BJ (cell line): Measurements from ENCODE around the gene LTK. TPM values are rescaled to one million over a fixed set of nuclear protein-coding genes. Genes with fewer than 3 reads are reported as not detected.

Experiments used
- CTCF ChIA-PET: fragments of 350-600 bp; formaldehyde crosslinking; extraction: SDS; loops from one replicate; lab custom pipeline; 2021; ENCODE audit warnings: antibody characterized with exemption, inconsistent platforms; lab: Yijun Ruan, JAX
- POLR2A ChIA-PET: fragments of 300-600 bp; sonication (Branson Sonifier 250); formaldehyde crosslinking; extraction: SDS; loops from one replicate; lab custom pipeline; 2021; ENCODE audit warnings: antibody characterized with exemption; lab: Charles Lee
- DNase-seq: peaks from one replicate; pipeline ENCODE4 v3.0.0-alpha.2; 2011; ENCODE audit warnings: low read depth
- H3K27me3 ChIP-seq: 2 replicates; pipeline ENCODE4 v1.6.0; 2011; ENCODE audit warnings: low read length; ENCODE audit not compliant: control insufficient read depth, insufficient read depth
- H3K36me3 ChIP-seq: 2 replicates; pipeline ENCODE4 v1.5.1; 2011; ENCODE audit warnings: low read length; ENCODE audit not compliant: control insufficient read depth, insufficient read depth
- H3K4me3 ChIP-seq: 2 replicates; pipeline ENCODE4 v1.5.1; 2011; ENCODE audit warnings: low read depth, mild to moderate bottlenecking, control low read depth, low read length
- CTCF ChIP-seq: IDR thresholded peaks from 2 replicates; pipeline ENCODE4 v1.5.1; 2011; ENCODE audit warnings: low read depth, mild to moderate bottlenecking, control low read depth, inconsistent platforms, low read length, moderate library complexity; ENCODE audit not compliant: insufficient read depth
- polyA plus RNA-seq: library from polyadenylated mRNA; depleted of rRNA; stranded (reverse); fragments of >200 nt; gene quantifications from 2 replicates; pipeline ENCODE4 v1.2.3, GENCODE V29; 2011

The LTK gene
- polyA plus RNA-seq, 1 experiment: 0.11 TPM

- Histone ChIP-seq H3K36me3 (no peaks in the 10 kb centered on the region), H3K27me3 (peaks cover 12% of the 10 kb centered on the region), H3K4me3 (no peak overlapping the region)
- POLR2A ChIA-PET: no interaction called here
- TF ChIP-seq CTCF: no peak
- DNase-seq: no peak
- CTCF ChIA-PET: interaction anchor here (0.9 kb wide), 1 partner anchor 13 kb away, joined by 3 read pairs; no protein-coding TSS in a partner anchor
Measured at GRCh38 chr15:41503669-41504010, 10.0 kb downstream of the LTK start.

- POLR2A ChIA-PET: no interaction called here
- no peak for DNase-seq
Measured at GRCh38 chr15:41502795-41503668, 10.6 kb downstream of the LTK start.

GRCh38 chr15:41501931-41502794 is 11.5 kb downstream of the LTK start:
- no peak for TF ChIP-seq CTCF
- Histone ChIP-seq H3K27me3 (peaks cover 12% of the 10 kb centered on the region), H3K4me3 (no peak overlapping the region; the same call in 1 of the 2 replicates), H3K36me3 (no peaks in the 10 kb centered on the region)
- no peak for DNase-seq
- CTCF ChIA-PET: interaction anchor here (0.6 to 0.8 kb wide), 2 partner anchors 33 to 36 kb away, joined by 3 read pairs; no protein-coding TSS in a partner anchor
- POLR2A ChIA-PET: no interaction called here

More at GRCh38 chr15:41502795-41503668, 10.6 kb downstream of the LTK start:
- Histone ChIP-seq H3K4me3 (no peak overlapping the region), H3K36me3 (no peaks in the 10 kb centered on the region), H3K27me3 (peaks cover 12% of the 10 kb centered on the region)
- CTCF ChIA-PET: interaction anchor here (0.9 kb wide), 1 partner anchor 12 kb away, joined by 3 read pairs; no protein-coding TSS in a partner anchor
- no peak for TF ChIP-seq CTCF

- DNase-seq: no peak
- Histone ChIP-seq H3K27me3 (peaks cover 12% of the 10 kb centered on the region), H3K4me3 (peak overlapping the region; percentile 7; the same call in 1 of the 2 replicates), H3K36me3 (no peaks in the 10 kb centered on the region)
- ChIA-PET CTCF (interaction anchor here (0.6 to 0.8 kb wide), 2 partner anchors 32 to 35 kb away, joined by 3 read pairs; no protein-coding TSS in a partner anchor), POLR2A (no interaction called here)
- TF ChIP-seq CTCF: no peak
Measured at GRCh38 chr15:41501191-41501917, 12.3 kb downstream of the LTK start.
